Fibroblast of mammary gland (primary cell): ENCODE results near the gene COL4A5.
"Not testable (repeated sequence)": the region's sequence is repeated elsewhere in the genome, so short reads cannot be mapped to it uniquely, and the experiment has no call there.

Experiments
- DNase-seq: peaks from one replicate; pipeline ENCODE4 v3.0.0-alpha.2; 2010; ENCODE audit warnings: low read depth
- H3K4me3 ChIP-seq: 2 replicates; pipeline ENCODE4 v1.5.1; 2011; ENCODE audit warnings: low read depth, mild to moderate bottlenecking, low read length, moderate library complexity; ENCODE audit not compliant: control insufficient read depth
- TF ChIP-seq, protein P1 (sequence below): conservative IDR thresholded peaks from 2 replicates; pipeline ENCODE4 v1.5.1; 2011; ENCODE audit warnings: low read depth, low read length, inconsistent platforms; ENCODE audit not compliant: control insufficient read depth, insufficient read depth

Gene COL4A5

DNA sequence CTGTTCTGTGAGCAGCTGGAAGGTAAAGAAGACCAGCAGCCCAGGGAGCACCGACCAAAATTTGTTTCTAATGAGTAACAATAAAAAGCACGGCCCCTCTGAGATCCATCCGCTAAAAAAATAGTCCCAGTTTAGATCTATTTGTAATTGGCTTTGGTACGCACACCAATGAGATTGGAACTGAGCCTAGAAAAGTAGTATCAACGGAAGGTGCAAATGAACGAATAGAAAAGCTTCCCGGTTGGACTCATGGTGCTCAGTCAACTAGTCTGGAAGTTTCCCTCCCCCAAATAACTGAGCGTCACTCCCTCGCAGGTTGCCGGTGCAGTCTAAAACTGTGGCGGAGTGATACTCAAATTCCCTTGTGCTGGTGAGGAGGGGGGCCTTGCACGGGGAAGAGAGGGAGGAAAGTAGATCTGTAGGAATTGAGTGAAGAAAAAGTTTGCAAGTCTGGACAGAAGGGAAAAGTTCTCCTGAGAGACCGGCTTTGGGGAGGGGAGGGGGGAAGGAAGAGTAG is at the start of gene COL4A5:
Gene COL4A5 (plus strand): TSS at position 413 of the 517 bp plus-strand sequence. CDS start 288 bp downstream, outside the sequence.
- H3K4me3 ChIP-seq = peak within 1 kb of the TSS; percentile 61
- peak; percentile 80 for DNase-seq
- TF ChIP-seq, protein P1, sequence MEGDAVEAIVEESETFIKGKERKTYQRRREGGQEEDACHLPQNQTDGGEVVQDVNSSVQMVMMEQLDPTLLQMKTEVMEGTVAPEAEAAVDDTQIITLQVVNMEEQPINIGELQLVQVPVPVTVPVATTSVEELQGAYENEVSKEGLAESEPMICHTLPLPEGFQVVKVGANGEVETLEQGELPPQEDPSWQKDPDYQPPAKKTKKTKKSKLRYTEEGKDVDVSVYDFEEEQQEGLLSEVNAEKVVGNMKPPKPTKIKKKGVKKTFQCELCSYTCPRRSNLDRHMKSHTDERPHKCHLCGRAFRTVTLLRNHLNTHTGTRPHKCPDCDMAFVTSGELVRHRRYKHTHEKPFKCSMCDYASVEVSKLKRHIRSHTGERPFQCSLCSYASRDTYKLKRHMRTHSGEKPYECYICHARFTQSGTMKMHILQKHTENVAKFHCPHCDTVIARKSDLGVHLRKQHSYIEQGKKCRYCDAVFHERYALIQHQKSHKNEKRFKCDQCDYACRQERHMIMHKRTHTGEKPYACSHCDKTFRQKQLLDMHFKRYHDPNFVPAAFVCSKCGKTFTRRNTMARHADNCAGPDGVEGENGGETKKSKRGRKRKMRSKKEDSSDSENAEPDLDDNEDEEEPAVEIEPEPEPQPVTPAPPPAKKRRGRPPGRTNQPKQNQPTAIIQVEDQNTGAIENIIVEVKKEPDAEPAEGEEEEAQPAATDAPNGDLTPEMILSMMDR = no peak

DNA sequence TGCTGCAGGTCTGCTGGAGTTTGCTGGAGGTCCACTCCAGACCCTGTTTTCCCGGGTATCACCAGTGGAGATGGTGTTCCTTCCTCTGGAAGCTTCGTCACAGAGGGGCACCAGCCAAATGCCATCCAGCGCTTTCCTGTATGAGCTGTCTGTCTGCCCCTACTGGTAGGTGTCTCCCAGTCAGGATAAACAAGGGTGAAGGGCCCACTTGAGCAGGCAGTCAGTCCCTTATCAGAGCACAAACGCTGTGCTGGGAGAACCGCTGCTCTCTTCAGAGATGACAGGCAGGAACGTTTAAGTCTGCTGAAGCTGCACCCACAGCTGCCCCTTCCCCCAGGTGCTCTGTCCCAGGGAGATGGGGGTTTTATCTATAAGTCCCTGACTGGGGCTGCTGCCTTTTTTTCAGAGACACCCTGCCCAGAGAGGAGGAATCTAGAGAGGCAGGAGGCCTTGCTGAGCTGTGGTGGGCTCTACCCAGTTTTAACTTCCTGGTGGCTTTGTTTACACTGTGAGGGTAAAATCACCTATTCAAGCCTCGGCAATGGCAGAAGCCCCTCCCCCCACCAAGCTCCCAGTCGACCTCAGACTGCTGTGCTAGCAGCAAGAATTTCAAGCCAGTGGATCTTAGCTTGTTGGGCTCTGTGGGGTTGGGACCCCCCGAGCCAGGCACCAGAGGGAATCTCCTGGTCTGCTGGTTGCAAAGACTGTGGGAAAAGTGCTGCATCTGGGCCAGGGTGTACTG is 48.5 kb upstream of the COL4A5 start:
- DNase-seq, H3K4me3 ChIP-seq: not testable (repeated sequence)

DNA sequence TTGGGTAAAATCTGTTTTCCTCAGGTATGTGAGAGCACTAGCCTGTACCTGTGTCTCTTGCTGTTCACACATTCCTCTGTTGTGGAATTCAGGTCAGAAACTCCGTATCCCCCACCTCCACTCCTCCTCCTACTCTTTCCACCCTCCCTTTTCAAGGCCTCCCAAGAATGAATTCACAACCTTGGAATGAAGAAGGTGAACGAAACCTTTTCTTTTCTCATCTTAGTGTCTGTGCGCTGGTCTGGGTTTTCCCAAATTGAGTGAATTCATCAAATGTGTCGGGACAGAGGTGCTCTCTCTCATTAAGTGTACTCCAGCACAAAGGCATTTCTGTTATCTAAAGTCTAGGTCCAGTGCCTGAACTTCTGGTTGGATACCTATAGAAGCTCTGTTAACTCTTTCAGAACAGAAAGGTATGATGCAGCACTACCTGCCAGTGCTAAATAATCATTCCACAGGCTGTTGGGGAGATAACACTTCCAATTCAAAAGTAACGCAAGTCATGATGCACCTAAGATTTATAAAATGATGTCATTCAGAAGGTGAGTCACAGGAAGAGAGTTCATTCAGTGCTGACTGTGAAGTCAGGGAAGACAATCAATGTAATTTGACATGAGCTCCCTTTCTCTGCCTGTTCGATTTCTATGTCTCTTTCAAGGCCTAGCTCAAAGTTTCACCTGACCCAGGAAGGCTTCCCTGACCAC is 43.3 kb upstream of the COL4A5 start:
- TF ChIP-seq, protein P1 = no peak
- H3K4me3 ChIP-seq = no peak overlapping the region
- peak; percentile 51 for DNase-seq

DNA sequence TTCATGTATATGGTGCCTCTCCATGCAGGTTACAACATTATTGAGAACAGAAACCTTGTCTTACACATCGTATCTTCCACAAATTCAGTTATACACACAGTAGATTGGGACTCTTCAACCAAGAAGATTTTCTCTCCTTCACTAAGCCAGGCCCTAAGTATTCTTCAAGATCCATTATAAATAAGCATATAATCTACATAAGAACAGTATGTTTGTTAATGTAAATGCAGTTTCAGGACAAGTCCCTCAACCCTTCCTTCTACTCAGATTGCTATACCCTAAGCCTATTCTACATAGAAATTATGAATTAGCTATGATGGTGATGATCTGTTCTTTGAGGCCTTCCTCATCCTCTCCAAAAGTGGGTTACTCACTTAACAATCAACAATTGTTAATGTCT is 42.7 kb upstream of the COL4A5 start:
- TF ChIP-seq, protein P1 = no peak
- no peak for DNase-seq
- H3K4me3 ChIP-seq = no peak overlapping the region

DNA sequence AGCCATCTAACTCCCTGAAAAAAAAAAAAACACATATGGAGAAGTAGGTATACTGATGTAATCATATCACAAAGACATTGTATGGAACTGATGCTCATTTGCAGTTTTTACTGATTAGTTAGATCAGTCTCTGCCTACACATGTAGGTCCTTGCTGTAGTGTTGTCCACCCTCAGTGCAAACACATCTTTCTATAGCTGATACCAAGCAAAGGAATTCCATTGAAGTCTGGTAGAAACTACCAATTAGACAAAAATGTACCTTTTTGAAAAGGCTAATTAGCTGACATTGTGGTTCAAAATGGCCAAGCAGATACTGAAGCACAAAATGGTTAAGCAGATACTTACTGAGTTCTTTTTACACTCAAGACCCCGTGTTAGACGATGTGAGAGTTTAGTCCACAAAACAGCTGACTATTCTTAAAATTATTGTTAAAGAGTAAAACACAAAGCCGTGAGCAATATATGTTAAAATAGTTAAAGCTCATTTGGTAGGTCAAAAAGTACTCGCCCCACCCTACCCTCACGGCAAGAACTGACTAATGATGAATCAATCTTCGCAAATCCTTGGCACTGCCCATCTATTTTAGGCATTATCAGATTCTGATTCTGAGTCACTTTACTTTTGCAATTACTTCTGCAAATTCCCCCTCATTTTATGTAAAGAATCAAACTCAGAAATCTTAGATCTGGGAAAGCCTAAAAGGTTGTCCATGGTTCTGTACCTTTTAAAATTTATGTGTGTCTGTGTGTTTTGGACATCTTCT is 41.8 kb upstream of the COL4A5 start:
- peak; percentile 74 for DNase-seq
- H3K4me3 ChIP-seq = no peak overlapping the region
- TF ChIP-seq, protein P1 = no peak

DNA sequence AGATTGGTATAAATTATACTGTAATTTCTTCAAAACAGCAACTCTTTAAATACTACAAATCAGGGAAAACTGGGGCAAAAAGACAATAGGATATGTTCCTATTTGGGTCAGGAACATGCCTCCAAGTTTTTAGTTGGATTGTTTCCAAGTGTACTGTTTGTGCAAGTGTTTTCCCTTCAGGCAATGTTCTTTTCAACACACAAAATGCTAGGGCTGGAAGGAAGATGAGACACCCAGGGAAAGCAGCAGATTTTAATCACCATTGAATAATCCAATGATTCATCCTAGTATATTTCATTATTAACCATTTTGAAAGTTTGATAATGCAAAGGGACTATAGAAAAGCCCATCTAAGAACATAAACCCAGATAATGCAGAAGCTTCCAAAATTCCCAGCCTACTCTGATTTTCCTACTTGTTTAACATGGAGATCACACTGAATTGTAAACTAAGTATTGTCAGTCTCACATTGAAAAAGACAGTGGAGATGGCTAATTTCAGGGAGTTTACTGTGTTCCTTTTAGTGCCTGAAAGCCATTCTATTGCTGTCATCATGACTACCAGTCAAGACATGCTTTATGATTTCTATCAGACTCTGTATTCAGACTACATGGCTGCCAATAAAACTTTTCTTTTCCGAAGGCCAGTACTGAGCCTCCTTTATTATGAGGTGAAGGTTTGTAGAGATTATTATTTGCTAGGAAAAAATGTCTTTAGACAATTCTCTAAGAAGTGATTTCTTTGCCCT is 40.0 kb upstream of the COL4A5 start:
- H3K4me3 ChIP-seq = no peak overlapping the region
- peak; percentile 75 for DNase-seq
- TF ChIP-seq, protein P1 = no peak
